WTC11 (cell line): ENCODE data around the gene LRRC17. TPM values are rescaled to one million over a fixed set of nuclear protein-coding genes. Genes with fewer than 3 reads are reported as not detected.

Source experiments
- ATAC-seq: fragments of 200-7000 bp; cut with Tn5 transposase; 2 replicates; pipeline ENCODE4 v1.10.0; 2021; ENCODE audit warnings: mild to moderate bottlenecking, moderate library complexity
- CTCF ChIA-PET: fragments of 300-600 bp; sonication (Branson Sonifier 250); formaldehyde crosslinking; loops from one replicate; lab custom pipeline; 2021; ENCODE audit warnings: antibody characterized with exemption; lab: Charles Lee
- POLR2A ChIA-PET: fragments of 350-600 bp; sonication (Branson Sonifier 250); formaldehyde crosslinking; loops from one replicate; lab custom pipeline; 2021; ENCODE audit warnings: antibody characterized with exemption; lab: Charles Lee
- DNase-seq: peaks from one replicate; pipeline ENCODE4 v3.0.0; 2021; ENCODE audit warnings: low spot score
- H3K27ac Mint-ChIP-seq: 2 replicates; pipeline ENCODE4 v1.8.0; 2021; ENCODE audit warnings: mixed read lengths
- H3K27me3 Mint-ChIP-seq: 2 replicates; pipeline ENCODE4 v1.8.0; 2021; ENCODE audit warnings: low read depth, mild to moderate bottlenecking, moderate library complexity, mixed read lengths
- H3K36me3 Mint-ChIP-seq: 2 replicates; pipeline ENCODE4 v1.8.0; 2021; ENCODE audit warnings: mixed read lengths
- H3K4me1 Mint-ChIP-seq: 2 replicates; pipeline ENCODE4 v1.8.0; 2022; ENCODE audit warnings: mixed read lengths
- H3K4me3 Mint-ChIP-seq: 2 replicates; pipeline ENCODE4 v1.8.0; 2021; ENCODE audit warnings: mild to moderate bottlenecking, moderate library complexity, mixed read lengths
- H3K9me3 Mint-ChIP-seq: 2 replicates; pipeline ENCODE4 v1.8.0; 2021; ENCODE audit warnings: mixed read lengths
- AFF4 ChIP-seq: sonication (generic); formaldehyde crosslinking; IDR thresholded peaks from 2 replicates; pipeline ENCODE4 v1.8.1; 2023; ENCODE audit warnings: mild to moderate bottlenecking, missing genetic modification reagents, borderline replicate concordance
- CDX4 ChIP-seq: fragments of 250-450 bp; sonication (Bioruptor Pico); IDR thresholded peaks from 2 replicates; pipeline ENCODE4 v1.9.0; 2021; ENCODE audit warnings: moderate library complexity, mild to moderate bottlenecking, inconsistent platforms, borderline replicate concordance
- CTCF ChIP-seq: fragments of 200-600 bp; IDR thresholded peaks from 2 replicates; pipeline ENCODE4 v1.8.0; 2022; ENCODE audit warnings: antibody characterized with exemption
- ESRRA ChIP-seq: sonication (generic); formaldehyde crosslinking; IDR thresholded peaks from 2 replicates; pipeline ENCODE4 v1.8.1; 2022; ENCODE audit warnings: mild to moderate bottlenecking, missing genetic modification reagents, borderline replicate concordance
- JAZF1 ChIP-seq: fragments of 250-450 bp; sonication (Bioruptor Pico); IDR thresholded peaks from 2 replicates; pipeline ENCODE4 v1.9.0; 2021; ENCODE audit warnings: moderate library complexity, mild to moderate bottlenecking, inconsistent platforms
- KAT7 ChIP-seq: sonication (generic); formaldehyde crosslinking; IDR thresholded peaks from 2 replicates; pipeline ENCODE4 v1.8.1; 2023; ENCODE audit warnings: missing genetic modification reagents, mild to moderate bottlenecking, borderline replicate concordance
- NFATC4 ChIP-seq: fragments of 250-450 bp; sonication (Bioruptor Pico); IDR thresholded peaks from 2 replicates; pipeline ENCODE4 v1.9.0; 2021; ENCODE audit warnings: mild to moderate bottlenecking
- NFE2L1 ChIP-seq: sonication (generic); formaldehyde crosslinking; IDR thresholded peaks from 2 replicates; pipeline ENCODE4 v1.8.1; 2023; ENCODE audit warnings: missing genetic modification reagents
- RELA ChIP-seq: sonication (generic); formaldehyde crosslinking; IDR thresholded peaks from 2 replicates; pipeline ENCODE4 v1.8.1; 2022; ENCODE audit warnings: missing genetic modification reagents, mild to moderate bottlenecking, borderline replicate concordance
- ZNF317 ChIP-seq: sonication (generic); formaldehyde crosslinking; IDR thresholded peaks from 2 replicates; pipeline ENCODE4 v1.8.1; 2023; ENCODE audit warnings: low read depth, mild to moderate bottlenecking, moderate library complexity, missing genetic modification reagents, borderline replicate concordance
- ZNF396 ChIP-seq: fragments of 250-450 bp; sonication (Bioruptor Pico); IDR thresholded peaks from 2 replicates; pipeline ENCODE4 v1.8.0; 2021; ENCODE audit warnings: mild to moderate bottlenecking, moderate library complexity, borderline replicate concordance
- ZNF532 ChIP-seq: fragments of 250-450 bp; sonication (Bioruptor Pico); IDR thresholded peaks from 2 replicates; pipeline ENCODE4 v1.9.0; 2021; ENCODE audit warnings: mild to moderate bottlenecking, borderline replicate concordance
- ZSCAN18 ChIP-seq: fragments of 250-450 bp; sonication (Bioruptor Pico); IDR thresholded peaks from 2 replicates; pipeline ENCODE4 v2.1.2; 2022; ENCODE audit warnings: mild to moderate bottlenecking, moderate library complexity
- total RNA-seq: library from RNA; stranded (reverse); gene quantifications from 3 replicates; pipeline ENCODE4 v1.2.3, GENCODE V29; 2021

LRRC17 gene
- total RNA-seq, 1 experiment from 2014 or later: 1.6 TPM

- no peak for TF ChIP-seq CDX4 (CRISPR knock-in tag)
- no peak for TF ChIP-seq CTCF
- no peak for TF ChIP-seq JAZF1
- no peak for TF ChIP-seq ZNF396 (CRISPR knock-in tag)
- no peak for TF ChIP-seq ESRRA (CRISPR knock-in tag)
- no peak for TF ChIP-seq ZSCAN18 (CRISPR knock-in tag)
- TF ChIP-seq NFATC4 (CRISPR knock-in tag): no peak
- no peak for TF ChIP-seq KAT7 (CRISPR knock-in tag)
- no peak for TF ChIP-seq ZNF532 (CRISPR knock-in tag)
- TF ChIP-seq NFE2L1: no peak
- TF ChIP-seq ZNF317 (CRISPR knock-in tag): no peak
- TF ChIP-seq AFF4 (CRISPR knock-in tag): no peak
- no peak for TF ChIP-seq RELA (CRISPR knock-in tag)
- no peak for ATAC-seq
- H3K27ac Mint-ChIP-seq: no peak overlapping the region
- no peak for DNase-seq
- POLR2A ChIA-PET: no interaction called here
- H3K4me3 Mint-ChIP-seq: no peak overlapping the region
- H3K4me1 Mint-ChIP-seq: no peaks in the 10 kb centered on the region
- no peaks in the 10 kb centered on the region for H3K9me3 Mint-ChIP-seq
- H3K36me3 Mint-ChIP-seq: no peaks in the 10 kb centered on the region
- CTCF ChIA-PET: no interaction called here
- H3K27me3 Mint-ChIP-seq: no peaks in the 10 kb centered on the region; the same call in 1 of the 2 replicates
Observed at GRCh38 chr7:102866535-102867215, 46.1 kb upstream of the LRRC17 start.
